Measurements from ENCODE around the gene TLCD2. TPM values are rescaled to one million over a fixed set of nuclear protein-coding genes. Genes with fewer than 3 reads are reported as not detected.

The TLCD2 gene
- total RNA-seq, 2 donors from 2014 or later = 0.84 to 1.8 TPM

GRCh38 chr17:1729966-1730325 lies 19.8 kb upstream of the TLCD2 start:
- 87 to 94% methylated on average over 6 to 15 of the region's 15 CpGs for WGBS, 2 experiments (ENCODE audit: insufficient coverage in 1 of 2, insufficient read length in 1 of 2)
- no peaks in the 10 kb centered on the region for H3K4me1 Mint-ChIP-seq
- Histone ChIP-seq H3K36me3 (ENCODE audit: control insufficient read depth, insufficient read depth, low read length) (no peaks in the 10 kb centered on the region), H3K9ac (ENCODE audit: extremely low read depth, low read length, poor library complexity, severe bottlenecking) (no peak overlapping the region), H3K4me1 (ENCODE audit: control insufficient read depth, insufficient read depth, low read length) (no peaks in the 10 kb centered on the region), H3K4me3 (ENCODE audit: low read length) (no peak overlapping the region), H3K9me3 (ENCODE audit: control insufficient read depth, low read length) (no peaks in the 10 kb centered on the region), H3K27ac (ENCODE audit: low read depth, low read length) (no peak overlapping the region), H3K27me3 (ENCODE audit: control insufficient read depth, insufficient read depth, low read length, poor library complexity, severe bottlenecking) (no peaks in the 10 kb centered on the region)
- DNase-seq = no peak
- TF ChIP-seq CTCF (conservative IDR thresholded peaks at IDR 0.05) = no peak
- H3K27ac Mint-ChIP-seq = no peak overlapping the region
- H3K4me3 Mint-ChIP-seq = no peak overlapping the region
- H3K9me3 Mint-ChIP-seq = no peaks in the 10 kb centered on the region
- peaks cover 17% of the 10 kb centered on the region for H3K36me3 Mint-ChIP-seq (ENCODE audit: low read depth)
- no peaks in the 10 kb centered on the region for H3K27me3 Mint-ChIP-seq (ENCODE audit: insufficient read depth)

- 93 to 97% methylated on average over 13 to 28 of the region's 28 CpGs for WGBS, 2 experiments (ENCODE audit: insufficient coverage in 1 of 2, insufficient read length in 1 of 2)
- Mint-ChIP-seq H3K4me3 (no peak overlapping the region), H3K27me3 (ENCODE audit: insufficient read depth) (no peaks in the 10 kb centered on the region), H3K27ac (no peak overlapping the region), H3K9me3 (no peaks in the 10 kb centered on the region), H3K36me3 (ENCODE audit: low read depth) (peaks cover 15% of the 10 kb centered on the region), H3K4me1 (no peaks in the 10 kb centered on the region)
- Histone ChIP-seq H3K9ac (ENCODE audit: extremely low read depth, low read length, poor library complexity, severe bottlenecking) (no peak overlapping the region), H3K27ac (ENCODE audit: low read depth, low read length) (no peak overlapping the region), H3K36me3 (ENCODE audit: control insufficient read depth, insufficient read depth, low read length) (no peaks in the 10 kb centered on the region), H3K27me3 (ENCODE audit: control insufficient read depth, insufficient read depth, low read length, poor library complexity, severe bottlenecking) (no peaks in the 10 kb centered on the region), H3K4me3 (ENCODE audit: low read length) (no peak overlapping the region), H3K9me3 (ENCODE audit: control insufficient read depth, low read length) (no peaks in the 10 kb centered on the region), H3K4me1 (ENCODE audit: control insufficient read depth, insufficient read depth, low read length) (no peaks in the 10 kb centered on the region)
- TF ChIP-seq CTCF (conservative IDR thresholded peaks at IDR 0.05) = no peak
- peak; percentile 45 for DNase-seq
Measured at GRCh38 chr17:1727876-1728630, 17.9 kb upstream of the TLCD2 start.

GRCh38 chr17:1727258-1727789 lies 17.1 kb upstream of the TLCD2 start:
- no peak overlapping the region for H3K9ac ChIP-seq (ENCODE audit: extremely low read depth, low read length, poor library complexity, severe bottlenecking)
- no peaks in the 10 kb centered on the region for H3K9me3 ChIP-seq (ENCODE audit: control insufficient read depth, low read length)
- H3K36me3 ChIP-seq (ENCODE audit: control insufficient read depth, insufficient read depth, low read length) = no peaks in the 10 kb centered on the region
- 93 to 95% methylated on average over 17 to 21 of the region's 21 CpGs for WGBS, 2 experiments (ENCODE audit: insufficient coverage in 1 of 2, insufficient read length in 1 of 2)
- H3K9me3 Mint-ChIP-seq = no peaks in the 10 kb centered on the region
- no peaks in the 10 kb centered on the region for H3K27me3 ChIP-seq (ENCODE audit: control insufficient read depth, insufficient read depth, low read length, poor library complexity, severe bottlenecking)
- H3K27ac Mint-ChIP-seq = no peak overlapping the region
- no peak overlapping the region for H3K4me3 Mint-ChIP-seq
- H3K36me3 Mint-ChIP-seq (ENCODE audit: low read depth) = peaks cover 15% of the 10 kb centered on the region
- no peak overlapping the region for H3K27ac ChIP-seq (ENCODE audit: low read depth, low read length)
- no peak for DNase-seq
- TF ChIP-seq CTCF (conservative IDR thresholded peaks at IDR 0.05) = no peak
- H3K4me1 Mint-ChIP-seq = no peaks in the 10 kb centered on the region
- H3K4me3 ChIP-seq (ENCODE audit: low read length) = no peak overlapping the region
- no peaks in the 10 kb centered on the region for H3K27me3 Mint-ChIP-seq (ENCODE audit: insufficient read depth)
- H3K4me1 ChIP-seq (ENCODE audit: control insufficient read depth, insufficient read depth, low read length) = no peaks in the 10 kb centered on the region

Measured in endodermal cell (in vitro differentiated cells).